Tongue (tissue), 2 donors: ENCODE measurements around the gene SEC62. TPM values are rescaled to one million over a fixed set of nuclear protein-coding genes. Genes with fewer than 3 reads are reported as not detected.
"Not testable (repeated sequence)": the region's sequence is repeated elsewhere in the genome, so short reads cannot be mapped to it uniquely, and the experiment has no call there.

Experiments
- DNase-seq: peaks from one replicate; pipeline ENCODE4 v3.0.0-alpha.2; 2015
- total RNA-seq: library from RNA; depleted of rRNA; stranded (reverse); fragments of >200 nt; gene quantifications from one replicate; pipeline ENCODE4 v1.2.3, GENCODE V29; 2014

The SEC62 gene
- total RNA-seq, 1 donor from 2014 or later = 50.7 TPM

GRCh38 chr3:170016057-170016456 is 49.5 kb downstream of the SEC62 start:
- DNase-seq = no peak

DNA sequence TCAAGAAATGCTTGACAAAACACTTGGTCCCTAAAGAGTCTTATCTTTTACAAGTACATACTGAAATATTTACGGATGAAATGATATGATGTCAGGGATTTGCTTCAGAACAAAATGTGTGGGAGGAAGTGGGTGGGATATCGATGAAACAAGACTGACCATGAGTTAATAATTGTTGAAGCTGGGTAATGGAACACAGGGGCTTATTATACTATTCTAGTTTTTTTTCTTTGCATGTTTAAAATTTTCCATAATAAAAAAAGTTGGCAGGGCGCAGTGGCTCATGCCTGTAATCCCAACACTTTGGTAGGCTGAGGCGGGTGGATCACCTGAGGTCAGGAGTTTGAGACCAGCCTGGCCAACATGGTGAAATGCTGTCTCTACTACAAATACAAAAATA is 52.7 kb downstream of the SEC62 start:
- not testable (repeated sequence) for DNase-seq

GRCh38 chr3:170021083-170021482 is 54.5 kb downstream of the SEC62 start:
- DNase-seq = no peak

DNA sequence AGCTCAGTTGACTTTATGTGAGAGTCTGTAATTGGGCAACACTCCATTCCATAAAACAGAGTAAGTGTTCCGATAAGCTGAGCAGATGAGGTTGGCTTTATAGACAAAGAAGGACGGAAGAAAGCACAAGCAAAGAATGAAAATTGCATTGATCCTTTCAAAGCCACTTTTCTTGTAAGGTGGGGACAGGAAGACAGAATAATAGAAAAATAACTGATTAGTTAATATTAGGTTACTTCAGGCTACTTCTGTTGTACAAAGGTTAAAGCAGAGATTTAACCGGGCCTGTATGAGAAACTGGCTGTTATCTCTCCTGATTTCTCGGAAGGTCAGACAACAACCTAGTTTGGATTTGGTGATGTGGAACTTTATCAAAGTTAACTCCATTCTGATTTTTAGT is 55.7 kb downstream of the SEC62 start:
- no peak for DNase-seq

DNA sequence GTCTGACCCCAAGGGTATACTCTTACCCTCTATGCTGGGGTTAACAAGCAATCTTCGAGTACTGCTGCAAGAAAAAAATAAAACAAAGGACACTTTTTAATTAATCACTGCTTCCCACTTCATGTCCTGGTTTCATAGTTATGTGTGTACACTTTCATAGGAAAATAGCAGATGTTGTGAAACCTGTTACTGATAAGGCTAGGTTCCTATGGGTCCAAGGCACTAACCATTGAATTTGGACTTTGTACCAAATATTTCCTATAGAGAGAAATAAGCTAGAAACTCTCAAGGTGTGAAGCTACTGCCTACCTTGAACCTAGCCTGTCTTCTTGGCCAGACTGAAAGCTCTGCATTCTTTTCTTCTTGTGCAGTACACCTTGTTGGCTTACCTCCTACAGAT is 56.6 kb downstream of the SEC62 start:
- DNase-seq = no peak

GRCh38 chr3:170024581-170024980 is 58.0 kb downstream of the SEC62 start:
- no peak for DNase-seq

- DNase-seq = no peak
These were observed 60.9 kb downstream of the SEC62 start for GRCh38 chr3:170027233-170028102.

GRCh38 chr3:170033489-170033888 is 66.9 kb downstream of the SEC62 start:
- DNase-seq = no peak

GRCh38 chr3:170037463-170038433 is 71.1 kb downstream of the SEC62 start, which contains the start of gene GPR160:
Gene GPR160 (plus strand): TSS chr3:170037995. CDS start chr3:170083973, 45,978 bp downstream.
- DNase-seq = peak; percentile 62

GRCh38 chr3:170038434-170039110 is 72.0 kb downstream of the SEC62 start:
- DNase-seq = peak; percentile 15

DNA sequence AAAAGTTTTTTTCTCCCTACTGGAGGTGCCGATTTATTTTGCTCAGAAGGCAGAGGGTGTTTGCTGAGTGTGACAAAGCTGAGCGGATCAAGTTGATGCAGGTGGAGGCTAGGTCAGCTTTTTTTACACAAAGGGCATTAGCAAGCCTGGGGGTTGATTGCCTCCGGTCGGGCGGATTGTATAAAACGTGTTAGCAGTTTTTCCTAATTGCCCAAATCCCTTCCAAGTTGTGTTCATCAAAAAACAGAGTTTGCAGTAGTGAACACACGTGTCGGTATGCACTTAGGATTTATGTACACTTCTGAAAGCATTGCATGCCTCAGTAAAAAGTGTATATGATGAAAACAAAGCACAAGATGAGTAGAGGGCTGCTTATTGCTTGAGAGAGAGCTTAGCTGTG is 73.8 kb downstream of the SEC62 start:
- DNase-seq = no peak

DNA sequence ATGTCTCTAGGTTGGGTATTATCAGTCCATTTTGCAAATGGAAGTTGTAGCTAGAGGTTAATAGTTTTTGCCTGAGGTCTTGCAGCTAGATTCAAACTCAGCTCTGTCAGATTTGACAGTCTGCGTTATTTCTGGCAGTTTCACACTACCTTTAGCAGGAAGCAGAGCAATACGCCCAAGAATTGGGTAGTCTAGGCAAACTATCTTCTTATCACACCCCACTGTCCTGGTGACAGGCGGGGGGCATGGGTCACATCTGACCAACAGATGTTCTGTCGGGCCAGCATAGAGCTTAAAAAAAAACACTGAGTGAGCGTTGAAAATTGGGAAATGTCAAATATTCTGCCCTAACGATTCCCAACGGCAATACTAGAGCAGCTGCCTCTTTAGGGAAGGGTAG is 76.9 kb downstream of the SEC62 start:
- no peak for DNase-seq

GRCh38 chr3:170044271-170044670 is 77.7 kb downstream of the SEC62 start:
- DNase-seq = no peak

DNA sequence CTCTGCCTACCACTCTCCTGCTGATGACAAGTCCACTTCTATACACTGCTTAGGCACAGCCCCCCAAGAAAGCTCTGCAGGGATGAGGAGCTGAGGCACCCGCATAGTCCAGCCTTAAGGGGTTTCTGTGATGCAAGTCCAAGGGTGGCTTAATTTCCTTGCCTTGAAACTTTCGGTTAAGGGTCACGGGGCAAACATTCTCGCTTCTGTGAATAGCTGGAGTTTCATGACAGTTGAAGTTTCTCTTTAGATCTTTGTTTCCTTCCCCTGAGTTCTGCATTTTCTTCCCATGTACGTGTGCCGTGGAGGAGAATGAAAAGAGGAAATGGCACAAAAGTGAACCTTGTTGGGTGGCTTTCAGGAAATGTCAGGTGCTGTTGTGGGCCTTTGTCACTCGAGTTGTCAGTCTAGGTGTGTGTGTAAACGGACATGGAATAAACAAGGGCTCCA is 78.2 kb downstream of the SEC62 start:
- peak; percentile 12 for DNase-seq

DNA sequence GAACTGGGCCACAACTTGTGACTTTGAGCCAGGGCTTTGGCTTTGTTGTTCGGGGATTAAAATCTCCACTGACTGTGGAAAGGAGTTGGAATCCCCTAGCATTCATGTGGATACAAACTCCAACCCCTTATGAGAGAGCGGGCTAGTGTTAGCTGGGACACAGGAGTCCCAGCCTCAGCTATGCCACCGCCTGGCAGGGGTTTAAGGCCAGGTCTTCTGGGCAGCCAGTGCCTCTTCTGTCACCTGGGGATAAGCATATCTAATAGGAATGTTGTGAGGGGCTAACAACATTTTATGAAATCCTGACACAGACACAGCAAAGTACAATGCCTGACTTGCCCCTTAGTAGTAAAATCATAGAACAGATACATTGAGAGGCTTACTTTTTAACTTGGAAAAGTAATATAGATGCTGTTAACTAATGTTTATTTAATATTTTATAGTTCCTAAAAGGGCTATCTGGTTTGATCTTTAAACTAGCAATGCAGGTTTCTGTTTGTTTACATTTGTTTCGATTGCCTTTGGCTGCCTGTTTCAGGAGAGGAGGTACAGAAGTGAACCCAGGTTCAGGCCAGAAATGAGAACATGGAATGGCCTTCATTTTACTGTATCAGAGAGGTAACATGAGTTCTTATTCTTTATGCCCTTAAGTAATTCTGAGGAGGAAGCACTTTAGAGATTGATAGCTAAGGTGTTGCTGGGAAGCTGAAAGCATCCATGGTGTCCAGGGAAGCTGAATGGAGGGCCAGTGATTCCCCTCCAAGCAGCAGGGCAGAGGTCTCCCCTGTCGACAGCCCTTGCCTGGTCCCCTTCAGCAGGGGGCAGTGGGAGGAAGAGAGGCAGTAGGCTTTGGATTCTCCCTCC is 79.9 kb downstream of the SEC62 start:
- no peak for DNase-seq

- no peak for DNase-seq
These were observed 80.5 kb downstream of the SEC62 start for GRCh38 chr3:170047133-170047404.

Other genes with a start within 250 kb of the SEC62 start
- 179 TPM for gene TERC, start 201.7 kb upstream of the SEC62 start, total RNA-seq
- 1.7 TPM for gene ACTRT3, start 197.2 kb upstream of the SEC62 start, total RNA-seq
- 31.6 TPM for gene MYNN, start 193.4 kb upstream of the SEC62 start, total RNA-seq
- gene LRRIQ4, start 153.9 kb upstream of the SEC62 start, total RNA-seq = not detected
- 4.3 TPM for gene LRRC34, start 153.9 kb upstream of the SEC62 start, total RNA-seq
- gene LRRC31, start 96.9 kb upstream of the SEC62 start, total RNA-seq = not detected
- not detected for gene SAMD7, start 55.2 kb upstream of the SEC62 start, total RNA-seq
- gene GPR160, start 71.2 kb downstream of the SEC62 start, total RNA-seq = 1.3 TPM
- 54.3 TPM for gene PHC3, start 214.9 kb downstream of the SEC62 start, total RNA-seq